ENCODE data around the gene DNAH2.

- TF ChIP-seq ZNF239 (tag by site-specific recombination; IDR thresholded peaks at IDR 0.05) (no peak), HOXD13 (CRISPR knock-in tag; IDR thresholded peaks at IDR 0.05; ENCODE audit: borderline replicate concordance) (no peak), ZEB2 (tag by site-specific recombination; IDR thresholded peaks at IDR 0.05) (no peak), ZNF76 (tag by site-specific recombination; IDR thresholded peaks at IDR 0.05; ENCODE audit: borderline replicate concordance, low read depth) (no peak), ZNF114 (tag by site-specific recombination; IDR thresholded peaks at IDR 0.05) (no peak), ZNF341 (tag by site-specific recombination; IDR thresholded peaks at IDR 0.05; ENCODE audit: low read depth) (no peak), YY1 (tag by site-specific recombination; IDR thresholded peaks at IDR 0.05) (no peak), ZNF514 (tag by site-specific recombination; IDR thresholded peaks at IDR 0.05) (no peak), ZNF404 (tag by site-specific recombination; IDR thresholded peaks at IDR 0.05) (no peak), ZFP3 (tag by site-specific recombination; IDR thresholded peaks at IDR 0.05; ENCODE audit: low read depth) (no peak), ZBTB6 (tag by site-specific recombination; IDR thresholded peaks at IDR 0.05) (no peak), TCF7L2 (IDR thresholded peaks at IDR 0.05; ENCODE audit: borderline replicate concordance, low read depth, low read length) (no peak)
- TF ChIP-seq, protein P1, sequence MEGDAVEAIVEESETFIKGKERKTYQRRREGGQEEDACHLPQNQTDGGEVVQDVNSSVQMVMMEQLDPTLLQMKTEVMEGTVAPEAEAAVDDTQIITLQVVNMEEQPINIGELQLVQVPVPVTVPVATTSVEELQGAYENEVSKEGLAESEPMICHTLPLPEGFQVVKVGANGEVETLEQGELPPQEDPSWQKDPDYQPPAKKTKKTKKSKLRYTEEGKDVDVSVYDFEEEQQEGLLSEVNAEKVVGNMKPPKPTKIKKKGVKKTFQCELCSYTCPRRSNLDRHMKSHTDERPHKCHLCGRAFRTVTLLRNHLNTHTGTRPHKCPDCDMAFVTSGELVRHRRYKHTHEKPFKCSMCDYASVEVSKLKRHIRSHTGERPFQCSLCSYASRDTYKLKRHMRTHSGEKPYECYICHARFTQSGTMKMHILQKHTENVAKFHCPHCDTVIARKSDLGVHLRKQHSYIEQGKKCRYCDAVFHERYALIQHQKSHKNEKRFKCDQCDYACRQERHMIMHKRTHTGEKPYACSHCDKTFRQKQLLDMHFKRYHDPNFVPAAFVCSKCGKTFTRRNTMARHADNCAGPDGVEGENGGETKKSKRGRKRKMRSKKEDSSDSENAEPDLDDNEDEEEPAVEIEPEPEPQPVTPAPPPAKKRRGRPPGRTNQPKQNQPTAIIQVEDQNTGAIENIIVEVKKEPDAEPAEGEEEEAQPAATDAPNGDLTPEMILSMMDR (tag by site-specific recombination; IDR thresholded peaks at IDR 0.05) = no peak
Observed at GRCh38 chr17:7767405-7768021, 50.0 kb downstream of the DNAH2 start.

All from HEK293 (cell line).